OCI-LY7 (cell line): ENCODE data around the gene AKAP13. TPM values are rescaled to one million over a fixed set of nuclear protein-coding genes. Genes with fewer than 3 reads are reported as not detected.
"Not testable (repeated sequence)": the region's sequence is repeated elsewhere in the genome, so short reads cannot be mapped to it uniquely, and the experiment has no call there.

ENCODE experiments used
- BruUV-seq: library from RNA; stranded (reverse); fragments of 400-500 nt; replicated peaks from 2 replicates; lab custom pipeline; 2021; lab: Mats Ljungman, UMichigan
- CTCF ChIA-PET: fragments of 300-600 bp; sonication (Branson Sonifier 250); formaldehyde crosslinking; loops from one replicate; lab custom pipeline; 2022; ENCODE audit warnings: antibody characterized with exemption; ENCODE audit not compliant: unreplicated experiment; lab: Charles Lee
- POLR2A ChIA-PET: fragments of 300-600 bp; sonication (Branson Sonifier 250); formaldehyde crosslinking; loops from one replicate; lab custom pipeline; 2022; ENCODE audit warnings: antibody characterized with exemption; lab: Charles Lee
- DNase-seq: peaks from one replicate; pipeline ENCODE4 v3.0.0-alpha.2; 2015; ENCODE audit warnings: low spot score
- H2AFZ ChIP-seq: fragments of 200-600 bp; sonication (generic), shearing (Covaris generic); 2 replicates; pipeline ENCODE4 v1.6.1; 2014; ENCODE audit warnings: mild to moderate bottlenecking, antibody characterized with exemption, low read length, moderate library complexity
- H3K27ac ChIP-seq: fragments of 200-600 bp; sonication (generic); 2 replicates; pipeline ENCODE4 v1.5.1; 2014; ENCODE audit warnings: mixed run types, low read depth, mild to moderate bottlenecking, moderate library complexity, low read length, inconsistent platforms; ENCODE audit not compliant: poor library complexity, severe bottlenecking
- H3K36me3 ChIP-seq: fragments of 200-600 bp; sonication (generic); 2 replicates; pipeline ENCODE4 v1.6.1; 2014; ENCODE audit warnings: mild to moderate bottlenecking, antibody characterized with exemption, low read length, moderate library complexity, mixed read lengths; ENCODE audit not compliant: insufficient read depth
- H3K4me1 ChIP-seq: fragments of 200-600 bp; sonication (generic); 2 replicates; pipeline ENCODE4 v1.5.1; 2014; ENCODE audit warnings: mild to moderate bottlenecking, low read length; ENCODE audit not compliant: insufficient read depth, poor library complexity, severe bottlenecking
- H3K4me2 ChIP-seq: fragments of 200-600 bp; sonication (generic); 2 replicates; pipeline ENCODE4 v1.6.1; 2014; ENCODE audit warnings: mild to moderate bottlenecking, low read length
- H3K4me3 ChIP-seq: fragments of 200-600 bp; sonication (generic); 2 replicates; pipeline ENCODE4 v1.5.1; 2014; ENCODE audit warnings: mild to moderate bottlenecking, low read depth, low read length; ENCODE audit not compliant: poor library complexity, severe bottlenecking
- H3K79me2 ChIP-seq: fragments of 200-600 bp; sonication (generic); 2 replicates; pipeline ENCODE4 v1.6.1; 2016; ENCODE audit warnings: low read depth, mild to moderate bottlenecking, low read length, moderate library complexity, mixed read lengths; ENCODE audit not compliant: insufficient read depth
- H3K9me2 ChIP-seq: fragments of 200-600 bp; sonication (generic); 2 replicates; pipeline ENCODE4 v1.6.1; 2016; ENCODE audit warnings: mild to moderate bottlenecking, low read length, mixed read lengths; ENCODE audit not compliant: insufficient read depth
- H3K9me3 ChIP-seq: fragments of 200-600 bp; sonication (generic); 2 replicates; pipeline ENCODE4 v1.6.1; 2014; ENCODE audit warnings: mild to moderate bottlenecking, mixed run types, low read length, mixed read lengths
- H4K20me1 ChIP-seq: fragments of 200-600 bp; sonication (generic); 2 replicates; pipeline ENCODE4 v1.6.1; 2014; ENCODE audit warnings: mild to moderate bottlenecking, antibody characterized with exemption, low read length, moderate library complexity, mixed read lengths; ENCODE audit not compliant: insufficient read depth
- EZH2phosphoT487 ChIP-seq: fragments of 200-600 bp; sonication (generic); IDR thresholded peaks from 2 replicates; pipeline ENCODE4 v1.6.1; 2018; ENCODE audit warnings: low read depth, borderline replicate concordance, mild to moderate bottlenecking, mixed run types, antibody characterized with exemption, low read length, moderate library complexity, mixed read lengths
- intact Hi-C: fragments of 100-400 bp; cut with micrococcal nuclease; formaldehyde crosslinking; loops from one replicate; pipeline ENCODE4 v1.10.0; 2022; ENCODE audit not compliant: unreplicated experiment
- total RNA-seq, 2 experiments: library from RNA; depleted of rRNA in 1 of 2; stranded (reverse); fragments of >200 nt in 1 of 2; shearing (Covaris generic) in 1 of 2; gene quantifications; 2 replicates each; pipeline ENCODE4 v1.2.3, GENCODE V29; 2014 to 2022
- TF ChIP-seq, protein P1 (sequence below): fragments of 200-600 bp; sonication (generic); conservative IDR thresholded peaks from 2 replicates; pipeline ENCODE4 v1.5.1; 2014; ENCODE audit warnings: mild to moderate bottlenecking, antibody characterized with exemption, low read length, moderate library complexity, mixed read lengths

Gene AKAP13
- total RNA-seq, 2 experiments from 2014 or later: 140 to 250 TPM

DNA sequence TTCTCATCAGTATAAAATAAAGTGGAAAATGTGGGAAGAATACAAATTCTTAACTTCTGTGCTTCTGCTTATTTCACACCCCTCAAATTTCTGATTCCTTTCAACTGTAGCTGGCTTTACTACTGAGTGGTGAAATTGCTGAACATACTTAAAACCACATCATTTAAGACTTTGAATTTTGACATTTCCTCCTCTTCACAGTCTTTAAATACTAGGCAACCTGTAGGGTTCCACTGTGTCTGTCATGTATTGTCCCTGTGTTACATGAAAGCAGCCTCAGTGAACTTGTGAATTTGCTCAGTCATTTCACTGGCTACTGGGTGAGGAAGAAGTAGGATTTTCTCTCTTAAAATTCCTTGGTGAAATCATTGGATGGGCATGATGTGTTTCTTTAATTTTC is 101.1 kb downstream of the AKAP13 start:
- POLR2A ChIA-PET: interaction anchor here (1.2 to 1.3 kb wide), 2 partner anchors 24 to 26 kb away, joined by 3 read pairs; no protein-coding TSS in a partner anchor
- Histone ChIP-seq H3K4me2 (peak overlapping the region; percentile 65), H3K79me2 (peaks cover 92% of the 10 kb centered on the region), H3K4me1 (peaks cover 94% of the 10 kb centered on the region), H3K27ac (peak overlapping the region; percentile 39), H3K36me3 (peaks cover 11% of the 10 kb centered on the region; the same call in 1 of the 2 replicates), H3K4me3 (peak overlapping the region; percentile 19)
- H3K9me3 ChIP-seq, H2AFZ ChIP-seq, H3K9me2 ChIP-seq, CTCF ChIA-PET, H4K20me1 ChIP-seq, BruUV-seq: not testable (repeated sequence)
- intact Hi-C loops: loop anchor here (5.0 kb wide), 2 partner anchors 184 to 226 kb away; no protein-coding TSS in a partner anchor
- peak; percentile 40 for DNase-seq

DNA sequence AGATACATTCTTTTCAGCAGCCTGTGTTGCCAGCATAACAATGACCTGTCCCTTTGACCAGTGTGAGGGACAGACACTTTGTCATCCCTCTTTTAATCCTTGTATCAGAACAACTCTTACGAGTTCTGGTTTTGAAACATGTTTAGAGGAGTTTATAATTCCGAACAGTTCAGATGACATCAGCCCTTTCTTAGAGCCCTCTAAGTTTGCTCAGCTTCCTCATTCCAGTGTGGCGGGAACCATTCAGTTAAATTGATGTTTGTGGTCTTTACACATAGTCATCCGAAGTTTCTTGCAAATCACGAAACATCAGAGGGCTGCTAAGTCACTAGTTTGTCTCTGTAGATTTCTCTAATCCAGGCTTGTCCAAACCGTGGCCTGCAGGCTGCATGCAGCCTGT is 102.5 kb downstream of the AKAP13 start:
- H3K4me3 ChIP-seq: no peak overlapping the region
- POLR2A ChIA-PET: interaction anchor here (0.7 kb wide), 1 partner anchor 50 kb away, joined by 4 read pairs; no protein-coding TSS in a partner anchor
- H4K20me1 ChIP-seq: peaks cover 8% of the 10 kb centered on the region; the same call in 1 of the 2 replicates
- H3K79me2 ChIP-seq: peaks cover 88% of the 10 kb centered on the region
- peak overlapping the region; percentile 65; the same call in 1 of the 2 replicates for H3K4me2 ChIP-seq
- H3K9me3 ChIP-seq: no peaks in the 10 kb centered on the region
- TF ChIP-seq, protein P1, sequence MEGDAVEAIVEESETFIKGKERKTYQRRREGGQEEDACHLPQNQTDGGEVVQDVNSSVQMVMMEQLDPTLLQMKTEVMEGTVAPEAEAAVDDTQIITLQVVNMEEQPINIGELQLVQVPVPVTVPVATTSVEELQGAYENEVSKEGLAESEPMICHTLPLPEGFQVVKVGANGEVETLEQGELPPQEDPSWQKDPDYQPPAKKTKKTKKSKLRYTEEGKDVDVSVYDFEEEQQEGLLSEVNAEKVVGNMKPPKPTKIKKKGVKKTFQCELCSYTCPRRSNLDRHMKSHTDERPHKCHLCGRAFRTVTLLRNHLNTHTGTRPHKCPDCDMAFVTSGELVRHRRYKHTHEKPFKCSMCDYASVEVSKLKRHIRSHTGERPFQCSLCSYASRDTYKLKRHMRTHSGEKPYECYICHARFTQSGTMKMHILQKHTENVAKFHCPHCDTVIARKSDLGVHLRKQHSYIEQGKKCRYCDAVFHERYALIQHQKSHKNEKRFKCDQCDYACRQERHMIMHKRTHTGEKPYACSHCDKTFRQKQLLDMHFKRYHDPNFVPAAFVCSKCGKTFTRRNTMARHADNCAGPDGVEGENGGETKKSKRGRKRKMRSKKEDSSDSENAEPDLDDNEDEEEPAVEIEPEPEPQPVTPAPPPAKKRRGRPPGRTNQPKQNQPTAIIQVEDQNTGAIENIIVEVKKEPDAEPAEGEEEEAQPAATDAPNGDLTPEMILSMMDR: no peak
- no peak for TF ChIP-seq EZH2phosphoT487
- no peak for DNase-seq
- H3K36me3 ChIP-seq: peaks cover 20% of the 10 kb centered on the region
- BruUV-seq: no TSS peak
- H3K4me1 ChIP-seq: peaks cover 81% of the 10 kb centered on the region
- H2AFZ ChIP-seq: no peak overlapping the region
- H3K27ac ChIP-seq: peak overlapping the region; percentile 39
- CTCF ChIA-PET: no interaction called here
- no peaks in the 10 kb centered on the region for H3K9me2 ChIP-seq
- intact Hi-C loops: loop anchor here (5.0 kb wide), 2 partner anchors 186 to 224 kb away; no protein-coding TSS in a partner anchor

DNA sequence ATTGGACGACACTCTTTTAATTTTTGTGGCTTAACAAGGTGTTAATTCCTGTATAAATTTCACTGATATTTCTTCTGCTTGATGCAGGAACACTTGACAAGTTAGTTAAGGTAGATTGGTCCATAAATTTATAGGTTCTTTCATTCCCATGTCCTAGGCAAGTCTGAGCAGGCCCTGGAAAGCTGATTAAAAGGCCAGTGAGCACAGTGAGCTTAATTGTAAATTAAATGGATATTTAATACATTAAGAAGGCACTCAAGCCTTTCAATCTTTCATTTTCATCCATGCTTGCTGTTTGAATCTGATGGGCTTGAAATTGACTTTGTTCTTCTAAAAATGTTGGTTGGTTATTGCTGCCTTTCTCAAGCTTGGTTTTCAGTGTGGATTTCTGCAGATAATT is 103.6 kb downstream of the AKAP13 start:
- H4K20me1 ChIP-seq, H3K9me2 ChIP-seq, H3K4me2 ChIP-seq, DNase-seq, CTCF ChIA-PET, BruUV-seq, H3K4me3 ChIP-seq, H3K9me3 ChIP-seq, H2AFZ ChIP-seq: not testable (repeated sequence)
- POLR2A ChIA-PET: interaction anchor here (1.6 kb wide), 1 partner anchor 8 kb away, joined by 4 read pairs; no protein-coding TSS in a partner anchor
- Histone ChIP-seq H3K79me2 (peaks cover 88% of the 10 kb centered on the region), H3K36me3 (peaks cover 21% of the 10 kb centered on the region), H3K4me1 (peaks cover 80% of the 10 kb centered on the region), H3K27ac (peak overlapping the region; percentile 36)
- intact Hi-C loops: loop anchor here (5.0 kb wide), 2 partner anchors 187 to 223 kb away; no protein-coding TSS in a partner anchor

DNA sequence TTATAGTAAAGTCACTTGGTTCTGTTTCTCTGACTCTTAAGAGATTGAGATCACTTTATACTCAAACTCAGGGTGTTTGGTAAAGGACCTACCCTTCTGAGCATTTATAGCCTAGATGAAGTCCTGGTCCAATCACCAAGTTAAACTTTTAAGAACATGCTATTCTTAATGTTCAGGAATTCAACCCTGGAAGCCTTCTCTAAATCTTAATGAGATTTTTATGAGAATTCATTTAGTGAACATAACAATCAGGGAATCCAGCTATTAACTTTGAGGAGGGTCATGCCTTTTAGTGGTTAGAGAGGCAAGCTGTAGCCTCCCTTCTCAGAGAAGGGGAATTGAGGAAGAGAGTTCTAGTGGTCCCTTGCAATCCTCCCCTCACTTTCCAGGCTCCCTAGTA is 104.5 kb downstream of the AKAP13 start:
- H2AFZ ChIP-seq, DNase-seq, H3K9me2 ChIP-seq, BruUV-seq, H3K4me3 ChIP-seq, H3K9me3 ChIP-seq: not testable (repeated sequence)
- peak overlapping the region; percentile 36 for H3K27ac ChIP-seq
- intact Hi-C loops: loop anchor here (5.0 kb wide), 4 partner anchors 57 to 222 kb away; no protein-coding TSS in a partner anchor
- CTCF ChIA-PET: interaction anchor here (1.7 kb wide), 1 partner anchor 10 kb away, joined by 3 read pairs; no protein-coding TSS in a partner anchor
- peak overlapping the region; percentile 22 for H3K4me2 ChIP-seq
- H3K79me2 ChIP-seq: peaks cover 87% of the 10 kb centered on the region
- peaks cover 80% of the 10 kb centered on the region for H3K4me1 ChIP-seq
- POLR2A ChIA-PET: interaction anchor here (1.6 kb wide), 1 partner anchor 9 kb away, joined by 4 read pairs; no protein-coding TSS in a partner anchor
- H4K20me1 ChIP-seq: peaks cover 15% of the 10 kb centered on the region; the same call in 1 of the 2 replicates
- H3K36me3 ChIP-seq: peaks cover 25% of the 10 kb centered on the region
